ENCODE data around the gene MCM5. TPM values are rescaled to one million over a fixed set of nuclear protein-coding genes. Genes with fewer than 3 reads are reported as not detected.
"Not testable (repeated sequence)": the region's sequence is repeated elsewhere in the genome, so short reads cannot be mapped to it uniquely, and the experiment has no call there.

Gene MCM5
- total RNA-seq, 2 experiments from 2014 or later = 21.6 to 22.6 TPM

GRCh38 chr22:35363566-35364086 is 36.3 kb upstream of the MCM5 start:
- H3K4me3 ChIP-seq (ENCODE audit: low read length) = no peak overlapping the region
- no peaks in the 10 kb centered on the region for H3K9me3 ChIP-seq (ENCODE audit: control insufficient read depth in 1 of 2, insufficient read depth in 1 of 2, low read length in 2 of 2)
- no peak for DNase-seq
- ChIA-PET CTCF (interaction anchor here (0.7 to 1.1 kb wide), 2 partner anchors 13 to 32 kb away, joined by 4 read pairs; no protein-coding TSS in a partner anchor), POLR2A (no interaction called here)
- no peaks in the 10 kb centered on the region for H3K4me1 ChIP-seq (ENCODE audit: insufficient read depth, low read length)
- H3K27ac ChIP-seq (ENCODE audit: low read depth in 1 of 2, low read length in 2 of 2) = no peak overlapping the region
- no peaks in the 10 kb centered on the region for H3K36me3 Mint-ChIP-seq (ENCODE audit: low read depth)
- no peak overlapping the region for H3K4me3 Mint-ChIP-seq
- intact Hi-C loops (cut with DNase I, micrococcal nuclease) = no loop called here
- H3K4me1 Mint-ChIP-seq (ENCODE audit: low read depth) = no peaks in the 10 kb centered on the region
- H3K27ac Mint-ChIP-seq = no peak overlapping the region
- no peak for TF ChIP-seq CTCF (IDR thresholded peaks at IDR 0.05)
- H3K9me3 Mint-ChIP-seq = no peaks in the 10 kb centered on the region
- ATAC-seq (ENCODE audit: poor library complexity) = no peak
- H3K27me3 ChIP-seq (ENCODE audit: control insufficient read depth in 1 of 2, insufficient read depth in 2 of 2, low read length in 2 of 2) = peaks cover 0 to 18% of the 10 kb centered on the region in 2 experiments
- H3K36me3 ChIP-seq (ENCODE audit: insufficient read depth, low read length) = no peaks in the 10 kb centered on the region
- peaks cover 27% of the 10 kb centered on the region for H3K27me3 Mint-ChIP-seq

DNA sequence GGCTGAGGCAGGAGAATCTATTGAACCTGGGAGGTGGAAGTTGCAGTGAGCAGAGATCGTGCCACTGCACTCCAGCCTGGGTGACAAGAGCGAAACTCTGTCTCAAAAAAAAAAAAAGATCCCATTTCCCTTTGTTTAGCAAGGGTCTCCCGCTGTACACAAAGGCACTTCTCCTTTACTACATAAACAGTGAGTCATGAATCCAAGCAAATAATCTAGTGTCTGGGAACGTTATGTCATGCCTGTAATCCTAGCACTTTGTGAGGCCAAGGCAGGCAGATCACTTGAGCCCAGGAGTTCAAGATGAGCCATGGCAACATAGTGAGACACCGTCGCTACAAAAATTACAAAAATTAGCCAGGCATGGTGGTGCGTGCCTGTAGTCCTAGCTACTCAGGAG is 35.7 kb upstream of the MCM5 start:
- H3K27me3 ChIP-seq (ENCODE audit: control insufficient read depth in 1 of 2, insufficient read depth in 2 of 2, low read length in 2 of 2) = peaks cover 0 to 21% of the 10 kb centered on the region in 2 experiments
- H3K27ac ChIP-seq (ENCODE audit: low read depth in 1 of 2, low read length in 2 of 2); CTCF ChIA-PET; H3K4me3 ChIP-seq (ENCODE audit: low read length); H3K36me3 ChIP-seq (ENCODE audit: insufficient read depth, low read length); H3K4me1 ChIP-seq (ENCODE audit: insufficient read depth, low read length); ATAC-seq (ENCODE audit: poor library complexity); POLR2A ChIA-PET; H3K36me3 Mint-ChIP-seq (ENCODE audit: low read depth); H3K9me3 ChIP-seq (ENCODE audit: control insufficient read depth in 1 of 2, insufficient read depth in 1 of 2, low read length in 2 of 2); H3K9me3 Mint-ChIP-seq; H3K27ac Mint-ChIP-seq; H3K4me3 Mint-ChIP-seq; H3K4me1 Mint-ChIP-seq (ENCODE audit: low read depth); intact Hi-C loops (cut with DNase I, micrococcal nuclease): not testable (repeated sequence)
- peaks cover 33% of the 10 kb centered on the region for H3K27me3 Mint-ChIP-seq
- peak in 2 of 14 experiments; percentile 38 to 54 for DNase-seq

DNA sequence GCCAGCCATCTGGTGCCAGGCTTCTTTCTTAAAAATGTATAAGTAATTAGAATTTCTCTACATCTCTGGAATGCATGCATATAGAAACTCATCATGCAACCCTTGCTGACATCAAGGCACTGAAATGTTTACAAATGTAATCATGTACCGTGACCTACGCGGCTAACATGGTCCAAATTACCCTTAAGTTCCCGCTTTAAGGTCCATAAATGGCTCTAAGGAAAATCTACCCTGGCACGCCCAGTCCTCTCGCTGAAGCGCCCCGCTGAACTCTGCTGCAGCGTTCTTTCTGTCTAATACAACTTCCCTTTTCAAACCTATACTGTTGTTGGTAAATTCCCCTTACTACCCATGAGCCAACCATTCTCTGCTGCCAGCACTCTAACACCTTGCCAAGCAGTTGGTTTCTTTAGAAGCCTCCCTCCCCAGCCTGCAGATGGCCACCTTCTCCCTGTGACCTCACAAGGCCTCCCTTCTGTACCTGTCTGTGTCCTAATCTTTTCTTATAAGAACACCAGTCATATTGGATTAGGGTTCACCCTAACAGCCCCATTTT is 32.5 kb upstream of the MCM5 start:
- no peak for ATAC-seq (ENCODE audit: poor library complexity)
- H3K9me3 Mint-ChIP-seq = no peaks in the 10 kb centered on the region
- Histone ChIP-seq H3K4me3 (ENCODE audit: low read length) (no peak overlapping the region), H3K27ac (ENCODE audit: low read depth in 1 of 2, low read length in 2 of 2) (no peak overlapping the region), H3K4me1 (ENCODE audit: insufficient read depth, low read length) (peaks cover 8% of the 10 kb centered on the region), H3K9me3 (ENCODE audit: control insufficient read depth in 1 of 2, insufficient read depth in 1 of 2, low read length in 2 of 2) (no peaks in the 10 kb centered on the region), H3K27me3 (ENCODE audit: control insufficient read depth in 1 of 2, insufficient read depth in 2 of 2, low read length in 2 of 2) (peaks cover 0 to 21% of the 10 kb centered on the region in 2 experiments), H3K36me3 (ENCODE audit: insufficient read depth, low read length) (no peaks in the 10 kb centered on the region)
- H3K27ac Mint-ChIP-seq = no peak overlapping the region
- TF ChIP-seq CTCF (IDR thresholded peaks at IDR 0.05) = no peak
- POLR2A ChIA-PET = no interaction called here
- peaks cover 4% of the 10 kb centered on the region for H3K36me3 Mint-ChIP-seq (ENCODE audit: low read depth)
- CTCF ChIA-PET = no interaction called here
- peaks cover 55% of the 10 kb centered on the region for H3K27me3 Mint-ChIP-seq
- peak in 2 of 14 experiments; percentile 47 to 49 for DNase-seq
- no peak overlapping the region for H3K4me3 Mint-ChIP-seq
- intact Hi-C loops (cut with DNase I, micrococcal nuclease) = no loop called here
- H3K4me1 Mint-ChIP-seq (ENCODE audit: low read depth) = peaks cover 8% of the 10 kb centered on the region

- no peaks in the 10 kb centered on the region for H3K9me3 ChIP-seq (ENCODE audit: control insufficient read depth in 1 of 2, insufficient read depth in 1 of 2, low read length in 2 of 2)
- no peaks in the 10 kb centered on the region for H3K36me3 ChIP-seq (ENCODE audit: insufficient read depth, low read length)
- ATAC-seq (ENCODE audit: poor library complexity) = no peak
- TF ChIP-seq CTCF (IDR thresholded peaks at IDR 0.05) = no peak
- peaks cover 0 to 21% of the 10 kb centered on the region in 2 experiments for H3K27me3 ChIP-seq (ENCODE audit: control insufficient read depth in 1 of 2, insufficient read depth in 2 of 2, low read length in 2 of 2)
- Mint-ChIP-seq H3K27me3 (peaks cover 55% of the 10 kb centered on the region), H3K36me3 (ENCODE audit: low read depth) (peaks cover 4% of the 10 kb centered on the region), H3K27ac (no peak overlapping the region), H3K9me3 (no peaks in the 10 kb centered on the region), H3K4me1 (ENCODE audit: low read depth) (peaks cover 8% of the 10 kb centered on the region), H3K4me3 (no peak overlapping the region)
- H3K4me3 ChIP-seq (ENCODE audit: low read length) = no peak overlapping the region
- H3K4me1 ChIP-seq (ENCODE audit: insufficient read depth, low read length) = peaks cover 8% of the 10 kb centered on the region
- DNase-seq = no peak
- ChIA-PET CTCF (no interaction called here), POLR2A (no interaction called here)
- no peak overlapping the region for H3K27ac ChIP-seq (ENCODE audit: low read depth in 1 of 2, low read length in 2 of 2)
- intact Hi-C loops (cut with DNase I, micrococcal nuclease) = no loop called here
Measured at GRCh38 chr22:35368386-35368785, 31.6 kb upstream of the MCM5 start.

All from CD4-positive, alpha-beta T cell (primary cell).